WERI-Rb-1 (cell line): ENCODE measurements around the gene ZSCAN10.

Experiments used
- DNase-seq: peaks from one replicate; pipeline ENCODE4 v3.0.0-alpha.2; 2020
- H3K27ac ChIP-seq: fragments of 250-450 bp; sonication (Bioruptor Pico); 2 replicates; pipeline ENCODE4 v1.5.1; 2020; ENCODE audit warnings: mild to moderate bottlenecking, moderate library complexity
- H3K27me3 ChIP-seq: fragments of 250-450 bp; sonication (Bioruptor Pico); 2 replicates; pipeline ENCODE4 v1.5.1; 2021; ENCODE audit warnings: mild to moderate bottlenecking, low read depth, moderate library complexity; ENCODE audit not compliant: insufficient read depth, severe bottlenecking
- H3K36me3 ChIP-seq: fragments of 250-450 bp; sonication (Bioruptor Pico); 2 replicates; pipeline ENCODE4 v1.5.1; 2020; ENCODE audit warnings: mild to moderate bottlenecking, moderate library complexity
- H3K4me3 ChIP-seq: 2 replicates; pipeline ENCODE4 v1.5.1; 2011; ENCODE audit warnings: low read depth, mild to moderate bottlenecking, control low read depth, low read length
- H3K9me3 ChIP-seq: fragments of 250-450 bp; sonication (Bioruptor Pico); 2 replicates; pipeline ENCODE4 v1.5.1; 2021; ENCODE audit warnings: mild to moderate bottlenecking, moderate library complexity; ENCODE audit not compliant: severe bottlenecking
- CTCF ChIP-seq: IDR thresholded peaks from 2 replicates; pipeline ENCODE4 v1.5.1; 2011; ENCODE audit warnings: low read depth, mild to moderate bottlenecking, control low read depth, inconsistent platforms, low read length

The ZSCAN10 gene

GRCh38 chr16:3089717-3090592 is 9.1 kb downstream of the ZSCAN10 start:
- no peak for TF ChIP-seq CTCF
- Histone ChIP-seq H3K4me3 (no peak overlapping the region), H3K27ac (no peak overlapping the region), H3K9me3 (no peaks in the 10 kb centered on the region), H3K27me3 (no peaks in the 10 kb centered on the region), H3K36me3 (no peaks in the 10 kb centered on the region)
- DNase-seq = no peak

GRCh38 chr16:3088925-3089716 is 10.0 kb downstream of the ZSCAN10 start:
- no peak for DNase-seq

GRCh38 chr16:3088450-3088849 is 10.6 kb downstream of the ZSCAN10 start:
- H3K27me3 ChIP-seq = no peaks in the 10 kb centered on the region
- H3K36me3 ChIP-seq = no peaks in the 10 kb centered on the region
- no peak overlapping the region for H3K4me3 ChIP-seq
- DNase-seq = no peak
- H3K27ac ChIP-seq = no peak overlapping the region
- H3K9me3 ChIP-seq = no peaks in the 10 kb centered on the region
- TF ChIP-seq CTCF = no peak

More at GRCh38 chr16:3088925-3089716, 10.0 kb downstream of the ZSCAN10 start:
- Histone ChIP-seq H3K27ac (no peak overlapping the region), H3K27me3 (no peaks in the 10 kb centered on the region), H3K9me3 (no peaks in the 10 kb centered on the region), H3K36me3 (no peaks in the 10 kb centered on the region), H3K4me3 (no peak overlapping the region)
- no peak for TF ChIP-seq CTCF

- TF ChIP-seq CTCF = peak; percentile 66
- DNase-seq = no peak
- Histone ChIP-seq H3K36me3 (no peaks in the 10 kb centered on the region), H3K4me3 (no peak overlapping the region), H3K9me3 (no peaks in the 10 kb centered on the region), H3K27ac (no peak overlapping the region), H3K27me3 (no peaks in the 10 kb centered on the region)
Measured at GRCh38 chr16:3087243-3088235, 11.6 kb downstream of the ZSCAN10 start.

GRCh38 chr16:3086596-3087242 is 12.4 kb downstream of the ZSCAN10 start:
- Histone ChIP-seq H3K36me3 (no peaks in the 10 kb centered on the region), H3K27ac (no peak overlapping the region), H3K9me3 (no peaks in the 10 kb centered on the region), H3K27me3 (no peaks in the 10 kb centered on the region), H3K4me3 (no peak overlapping the region)
- no peak for TF ChIP-seq CTCF
- no peak for DNase-seq
